HG03575 (cell line): ENCODE results near the gene ALX3.
"Not testable (repeated sequence)": the region's sequence is repeated elsewhere in the genome, so short reads cannot be mapped to it uniquely, and the experiment has no call there.

ENCODE experiments used
- ATAC-seq: cut with Tn5 transposase; IDR thresholded peaks from one replicate; pipeline ENCODE4 v1.9.1; 2021; ENCODE audit not compliant: unreplicated experiment, insufficient number of reproducible peaks, low FRiP score; ENCODE audit errors: extremely low read depth

ALX3 gene

DNA sequence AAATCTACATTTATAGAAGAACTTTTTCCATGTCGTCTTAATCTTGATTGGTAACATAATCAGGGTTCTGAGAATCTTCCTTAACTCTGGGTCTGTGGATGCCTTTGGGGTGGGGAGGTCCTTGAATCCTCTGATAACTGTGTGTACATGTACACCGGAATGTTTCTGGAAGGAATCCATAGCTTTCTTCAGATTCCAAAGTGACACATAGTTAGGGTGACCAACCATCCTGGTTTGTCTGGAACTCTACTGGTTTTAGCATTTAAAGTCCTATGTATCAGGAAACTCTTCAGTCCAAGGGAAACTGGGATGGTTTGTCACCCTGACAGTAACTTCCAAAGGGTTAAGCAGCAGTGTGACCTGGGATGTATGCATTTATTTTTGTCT lies 19.2 kb downstream of the ALX3 start:
- no peak for ATAC-seq

DNA sequence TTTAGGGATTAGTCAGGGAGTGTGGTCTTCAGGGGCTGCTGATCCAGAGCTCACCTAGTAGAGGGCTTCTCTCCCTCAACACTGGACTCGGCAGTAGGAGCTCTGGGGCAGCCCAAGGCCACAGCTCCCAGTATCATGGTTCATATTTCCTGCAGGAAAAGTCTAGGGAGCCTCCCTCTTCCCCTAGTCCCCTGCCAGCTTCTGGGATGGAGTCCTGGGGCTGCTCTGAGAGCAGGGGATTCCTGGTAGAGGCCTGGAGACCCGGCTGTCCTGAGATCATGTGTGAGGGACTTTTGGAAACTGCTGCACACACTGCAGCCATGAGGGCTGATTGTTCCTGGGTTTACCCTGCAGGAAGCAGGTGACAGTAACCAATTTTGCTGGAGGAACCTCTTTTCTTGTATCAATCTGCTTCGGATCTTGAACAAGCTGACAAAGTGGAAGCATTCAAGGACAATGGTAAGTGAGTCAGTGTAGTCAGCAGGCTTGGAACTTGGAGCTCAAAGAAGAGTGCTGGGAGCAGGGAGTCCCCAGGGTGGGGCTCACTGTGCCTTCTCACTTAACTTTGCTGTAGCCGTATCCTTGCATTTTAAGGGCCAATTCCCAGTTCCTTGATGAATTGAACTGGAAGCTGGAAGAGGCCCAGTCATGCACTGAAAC lies 19.7 kb downstream of the ALX3 start:
- no peak for ATAC-seq

DNA sequence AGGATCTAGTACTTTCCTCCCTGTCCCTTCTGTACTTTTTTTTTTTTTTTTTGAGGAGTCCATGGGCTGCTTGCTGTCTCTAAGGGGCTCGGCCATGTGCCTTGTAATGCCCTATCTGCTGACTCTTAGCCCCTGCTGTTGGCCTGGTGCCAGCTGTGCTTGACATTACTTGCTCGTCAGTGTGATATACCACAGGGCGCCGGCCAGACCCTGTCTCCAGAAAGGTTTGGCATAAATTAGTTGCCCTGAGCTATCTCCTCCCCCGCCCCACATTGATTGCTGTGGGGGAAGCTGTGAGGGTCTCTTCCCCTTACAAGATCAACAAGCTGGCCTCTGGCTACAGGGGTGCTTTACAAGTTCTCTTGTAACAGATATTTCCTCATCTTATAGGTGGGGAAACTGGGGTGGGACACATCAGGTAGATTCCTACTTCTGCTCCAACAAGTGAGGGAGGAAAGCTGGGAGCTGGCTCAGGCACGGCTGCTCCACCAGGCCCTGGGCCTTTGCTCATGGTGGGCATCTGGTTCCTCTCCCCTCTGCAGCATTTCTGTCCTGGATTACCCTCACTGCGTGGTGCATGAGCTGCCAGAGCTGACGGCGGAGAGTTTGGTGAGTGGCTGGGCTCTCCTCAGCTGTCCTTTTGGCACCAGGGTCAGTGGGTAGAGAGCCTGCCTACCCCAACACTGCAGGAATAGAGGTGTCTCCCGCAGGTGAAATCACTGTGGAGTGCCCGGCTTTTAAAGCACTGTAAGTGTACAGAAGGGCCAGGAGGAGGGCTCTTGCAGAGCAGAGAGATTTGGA lies 20.5 kb downstream of the ALX3 start:
- no peak for ATAC-seq

DNA sequence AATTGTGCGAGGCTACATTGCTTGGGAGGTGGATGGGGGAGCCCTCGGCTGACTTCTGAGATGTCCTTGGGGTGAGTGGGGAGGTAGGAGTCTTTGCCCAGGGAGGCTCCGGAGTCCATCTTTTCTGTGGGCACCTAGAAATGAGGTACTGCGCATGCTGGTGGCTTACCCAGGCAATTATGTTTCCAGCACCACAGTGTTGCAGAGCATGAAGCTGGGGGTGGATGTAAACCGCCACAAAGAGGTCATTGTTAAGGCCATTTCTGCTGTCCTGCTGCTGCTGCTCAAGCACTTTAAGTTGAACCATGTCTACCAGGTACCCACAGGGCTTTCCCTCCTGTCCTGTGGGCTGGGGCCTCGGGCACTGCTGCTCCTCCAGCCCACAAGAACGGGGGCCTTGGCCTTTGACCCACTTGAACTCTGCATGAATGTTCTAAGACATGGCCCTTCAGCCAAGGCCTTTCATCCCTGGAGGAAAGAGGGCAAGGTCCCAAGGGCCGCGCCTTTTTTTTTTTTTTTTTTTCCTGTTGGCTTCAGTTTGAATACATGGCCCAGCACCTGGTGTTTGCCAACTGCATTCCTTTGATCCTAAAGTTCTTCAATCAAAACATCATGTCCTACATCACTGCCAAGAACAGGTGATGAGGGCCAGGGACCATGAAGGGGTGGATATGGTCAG lies 21.4 kb downstream of the ALX3 start:
- ATAC-seq = no peak

DNA sequence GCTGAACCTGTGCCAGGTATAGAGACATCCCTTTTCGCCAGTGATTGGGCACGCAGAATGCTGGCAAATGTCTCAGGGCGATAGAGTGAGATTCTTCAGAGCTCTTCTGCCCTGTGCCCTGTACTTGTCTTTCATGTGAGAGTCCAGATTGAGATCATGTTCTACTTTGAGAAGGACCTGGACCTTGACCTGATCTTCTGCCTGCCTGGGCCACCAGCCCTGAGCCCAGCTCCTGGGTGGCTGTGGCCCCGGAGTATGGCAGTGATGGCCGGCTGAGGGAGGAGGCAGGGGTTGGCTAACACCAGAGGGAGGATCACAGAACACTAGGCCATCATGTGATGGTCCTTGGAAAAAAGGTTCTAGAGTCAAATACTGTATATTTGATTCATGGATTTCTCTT lies 22.2 kb downstream of the ALX3 start:
- no peak for ATAC-seq

DNA sequence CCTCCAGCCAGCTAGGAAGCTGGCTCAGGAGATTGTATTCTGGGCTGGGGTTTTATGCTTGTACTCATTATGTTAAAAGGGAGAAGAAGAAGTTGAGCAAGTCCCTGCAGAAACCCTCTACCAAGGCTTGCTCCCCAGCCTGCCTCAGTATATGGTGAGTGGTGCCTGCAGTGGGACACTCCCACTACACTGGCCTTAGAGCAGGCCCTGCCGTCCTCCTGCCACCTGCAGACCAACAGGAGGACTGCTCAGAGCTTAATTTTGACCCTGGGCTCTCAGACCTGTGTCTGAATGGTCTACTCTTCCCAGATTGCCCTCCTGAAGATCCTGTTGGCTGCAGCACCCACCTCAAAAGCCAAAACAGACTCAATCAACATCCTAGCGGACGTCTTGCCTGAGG lies 23.0 kb downstream of the ALX3 start:
- no peak for ATAC-seq

DNA sequence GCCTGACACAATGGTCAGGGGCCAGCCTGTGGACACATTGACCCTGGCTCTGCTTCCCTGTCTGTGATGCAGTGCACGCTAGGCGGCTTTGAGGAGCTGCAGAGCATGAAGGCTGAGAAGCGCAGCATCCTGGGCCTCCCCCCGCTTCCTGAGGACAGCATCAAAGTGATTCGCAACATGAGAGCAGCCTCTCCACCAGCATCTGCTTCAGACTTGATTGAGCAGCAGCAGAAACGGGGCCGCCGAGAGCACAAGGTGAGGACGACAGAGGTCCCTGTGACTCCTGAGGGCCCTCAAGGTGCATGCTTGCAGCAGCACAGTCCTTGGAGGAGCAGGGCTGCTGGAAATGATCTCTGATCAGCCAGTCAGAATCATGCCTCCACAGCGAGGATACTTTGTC lies 27.5 kb downstream of the ALX3 start:
- no peak for ATAC-seq

DNA sequence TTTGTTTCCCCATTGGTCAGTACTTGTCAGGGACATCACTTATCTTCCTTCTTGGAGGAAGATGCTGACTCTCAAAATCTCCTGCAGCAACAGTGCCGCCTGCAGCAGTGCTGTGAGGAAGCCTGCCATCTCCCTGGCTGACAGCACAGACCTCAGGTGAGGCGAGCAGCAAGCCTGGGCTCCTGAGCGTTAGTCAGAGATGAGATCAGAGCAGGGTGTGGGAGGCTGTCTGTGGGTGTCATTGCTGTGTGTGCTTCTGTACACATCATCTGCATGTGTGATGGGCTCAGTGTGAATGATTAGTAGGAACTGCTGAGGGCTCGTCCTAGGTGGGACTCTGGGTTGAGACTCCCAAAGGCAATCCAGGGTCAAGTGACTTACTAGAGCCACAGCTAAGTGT lies 29.9 kb downstream of the ALX3 start:
- ATAC-seq = no peak

DNA sequence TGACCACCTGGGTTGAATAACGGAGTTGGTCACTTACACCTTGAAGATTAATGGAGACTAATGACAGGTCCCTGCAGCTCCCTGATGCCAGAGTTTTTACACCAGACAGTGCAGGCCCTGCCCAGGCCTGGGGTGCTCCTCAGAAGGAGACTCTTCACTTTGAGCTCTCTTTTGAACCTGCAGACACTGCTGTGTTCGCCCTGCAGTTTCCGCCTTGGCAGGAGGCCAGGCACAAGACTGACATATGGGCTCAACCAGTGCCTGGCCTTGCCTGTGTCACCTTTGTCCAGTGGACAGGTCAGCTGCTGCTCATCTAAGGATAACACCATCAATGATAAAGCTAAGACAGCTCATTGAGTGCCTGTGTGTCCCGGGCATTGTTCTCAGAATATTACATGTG lies 30.8 kb downstream of the ALX3 start:
- ATAC-seq = no peak

DNA sequence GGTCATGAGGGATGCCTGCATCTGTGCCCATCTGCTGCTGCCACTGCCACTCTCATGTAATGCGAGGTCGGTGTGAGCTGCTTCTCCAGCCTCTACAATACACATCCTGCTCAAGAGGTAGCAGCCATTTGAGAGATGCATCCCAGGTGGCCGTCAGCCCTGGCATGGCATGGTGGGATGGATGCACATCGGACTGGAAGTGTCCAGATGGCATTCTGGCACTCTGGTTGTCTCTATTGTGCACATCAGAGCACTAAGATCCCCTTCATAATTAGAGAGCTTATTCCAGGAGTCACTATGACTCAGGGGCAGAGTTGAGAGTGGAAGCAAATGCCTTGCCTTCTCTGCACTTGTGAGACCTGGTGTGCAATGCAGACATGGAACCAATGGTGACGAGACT lies 32.2 kb downstream of the ALX3 start:
- no peak for ATAC-seq

DNA sequence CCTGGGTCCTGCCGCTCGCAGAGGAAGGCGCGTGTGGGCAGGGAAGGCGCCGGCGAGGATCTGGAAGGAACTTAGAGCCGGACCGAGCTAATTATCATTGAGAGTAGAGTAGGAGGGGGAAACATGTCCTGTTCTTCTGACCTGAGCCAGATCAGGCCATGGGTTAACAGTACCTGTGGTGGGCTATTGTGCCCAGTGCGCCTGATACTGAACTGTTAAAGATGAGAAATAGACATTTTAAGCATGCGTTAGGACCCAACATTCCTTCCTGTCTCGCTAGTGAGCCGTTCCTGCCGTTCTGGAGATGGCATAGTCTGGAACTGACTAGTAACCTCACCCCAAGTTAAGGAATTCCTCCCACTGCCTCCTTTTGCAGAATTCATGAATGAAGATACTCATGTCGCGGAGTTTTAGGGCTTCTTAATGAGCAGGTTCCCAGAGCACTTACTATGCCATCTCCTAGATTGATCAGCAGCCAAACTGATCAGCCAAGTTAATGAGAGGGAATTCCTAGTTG lies 35.2 kb downstream of the ALX3 start:
- no peak for ATAC-seq

DNA sequence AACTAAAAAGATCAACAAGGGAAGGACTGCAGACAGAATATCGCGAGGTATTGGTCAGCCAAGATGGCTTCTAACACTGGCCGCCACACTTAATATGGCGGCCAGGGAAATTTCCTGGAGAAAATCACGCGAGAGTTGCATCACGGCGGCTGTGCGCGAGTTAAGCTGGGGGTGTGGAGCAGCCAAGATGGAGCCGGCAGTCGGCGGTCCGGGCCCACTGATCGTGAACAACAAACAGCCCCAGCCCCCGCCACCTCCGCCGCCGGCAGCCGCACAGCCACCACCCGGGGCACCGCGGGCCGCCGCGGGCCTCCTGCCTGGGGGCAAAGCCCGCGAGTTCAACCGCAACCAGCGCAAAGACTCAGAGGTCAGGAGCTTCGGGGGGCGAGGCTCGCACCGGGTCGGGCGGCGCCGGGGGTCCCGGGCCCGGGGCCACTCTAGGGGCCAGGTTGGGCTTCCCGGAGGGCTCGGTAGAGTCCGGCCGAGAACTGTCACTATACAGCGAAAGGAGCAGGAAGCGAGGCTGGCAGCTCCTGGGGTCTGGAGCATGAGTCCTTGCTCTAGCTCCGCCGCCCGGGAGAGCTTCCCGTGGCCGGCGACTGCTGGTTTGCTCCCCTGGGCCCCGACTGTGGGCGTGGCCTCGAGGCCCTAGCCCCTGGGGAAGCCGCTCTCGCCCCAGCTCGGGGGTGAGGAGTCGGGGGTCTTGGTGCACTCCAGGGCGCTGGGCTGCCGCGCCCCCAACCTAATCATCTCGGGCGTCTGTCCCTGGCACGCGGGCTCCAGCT lies 35.8 kb downstream of the ALX3 start, which contains the start of gene STRIP1:
STRIP1 (plus strand) TSS at position 174 of the 785 bp plus-strand sequence; CDS start at position 188, 14 bp downstream.
- no peak for ATAC-seq

DNA sequence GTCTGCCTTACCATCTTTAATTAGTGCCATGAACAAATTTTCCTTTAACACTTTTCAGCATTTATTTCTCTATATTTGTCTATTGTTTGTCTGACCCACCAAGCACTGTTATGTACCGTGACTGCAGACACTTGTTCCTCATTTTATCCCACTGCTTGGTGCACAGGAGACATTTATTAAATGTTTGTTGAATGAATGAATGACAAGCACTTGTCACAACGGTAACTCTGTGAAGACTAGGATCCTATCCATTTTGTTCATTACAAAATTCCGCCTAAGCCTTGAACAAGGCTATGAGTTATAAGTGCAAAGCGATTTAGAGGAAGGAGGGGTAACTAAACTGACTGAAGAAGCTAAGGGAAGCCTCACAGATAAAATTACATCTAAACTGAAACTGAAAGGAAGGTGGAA lies 36.4 kb downstream of the ALX3 start:
- no peak for ATAC-seq

DNA sequence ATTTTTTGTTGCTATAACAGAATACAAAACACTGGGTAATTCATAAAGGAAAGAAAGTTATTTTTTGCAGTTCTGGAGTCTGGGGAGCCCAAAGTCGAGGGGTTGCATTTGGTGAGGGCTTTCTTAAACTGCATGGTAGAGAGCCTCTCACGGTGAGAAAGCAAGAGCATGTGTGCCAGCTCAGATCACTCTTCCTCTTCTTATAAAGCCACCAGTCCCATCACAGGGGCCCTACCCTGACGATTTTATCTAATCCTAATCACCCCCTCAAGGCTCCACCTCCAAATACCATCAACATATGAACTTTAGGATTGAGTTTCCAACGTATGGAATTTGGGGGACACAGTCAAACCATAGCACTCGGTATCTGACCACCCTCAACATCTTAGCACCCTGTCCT lies 37.1 kb downstream of the ALX3 start:
- ATAC-seq = no peak

DNA sequence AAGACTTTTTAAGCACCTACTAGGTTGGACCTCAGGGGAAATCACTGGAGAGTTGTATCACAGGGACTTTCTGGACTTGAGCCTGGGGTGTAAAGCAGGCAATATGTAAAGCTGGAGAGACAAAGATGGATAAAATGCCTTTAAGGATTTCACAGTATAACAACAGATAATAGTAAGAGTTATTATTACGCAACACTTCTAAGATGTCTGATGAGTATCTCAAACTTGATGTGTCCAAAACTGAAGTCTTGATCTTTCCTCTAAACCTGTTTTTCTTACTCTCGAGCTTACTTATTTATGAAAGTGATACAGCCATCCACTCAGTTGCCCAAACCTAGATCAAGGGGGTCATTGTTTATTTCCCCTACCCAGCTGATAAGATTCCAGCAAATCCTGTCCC lies 38.1 kb downstream of the ALX3 start:
- ATAC-seq = no peak

DNA sequence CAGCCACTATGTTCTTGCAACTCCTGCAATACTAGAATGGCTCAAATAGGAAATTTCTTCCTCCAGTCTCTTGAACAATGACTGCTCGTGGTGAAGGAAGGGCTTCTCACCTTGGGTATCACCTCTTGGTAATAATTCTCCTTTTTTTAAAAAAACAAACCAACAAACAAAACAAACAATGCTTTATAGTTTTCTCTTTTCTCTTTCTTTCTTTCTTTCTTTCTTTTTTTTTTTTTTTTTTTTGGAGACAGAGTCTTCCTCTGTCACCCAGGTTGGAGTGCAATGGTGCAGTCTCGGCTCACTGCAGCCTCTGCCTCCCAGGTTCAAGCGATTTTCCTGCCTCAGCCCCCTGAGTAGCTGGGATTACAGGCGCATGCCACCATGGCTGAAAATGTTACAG lies 39.8 kb downstream of the ALX3 start:
- ATAC-seq = not testable (repeated sequence)

DNA sequence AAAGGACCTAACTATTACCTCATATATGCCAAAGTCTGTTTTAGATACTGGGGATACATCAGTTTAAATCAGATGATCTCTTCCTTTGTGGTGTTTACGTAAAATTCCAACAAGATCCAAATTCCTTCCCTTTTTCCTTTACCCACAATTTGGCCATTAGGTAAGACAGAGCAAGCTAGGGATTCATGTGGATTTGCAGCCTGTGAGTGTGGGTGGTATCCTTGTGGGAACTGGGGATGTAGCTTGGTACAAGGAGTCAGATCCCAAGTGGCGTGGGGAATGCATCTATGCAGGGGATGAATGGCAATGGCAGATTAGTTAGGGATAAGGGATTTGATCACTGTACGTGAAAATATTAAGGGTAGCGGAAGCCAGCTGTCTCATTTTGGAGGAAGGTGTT lies 45.9 kb downstream of the ALX3 start:
- no peak for ATAC-seq

DNA sequence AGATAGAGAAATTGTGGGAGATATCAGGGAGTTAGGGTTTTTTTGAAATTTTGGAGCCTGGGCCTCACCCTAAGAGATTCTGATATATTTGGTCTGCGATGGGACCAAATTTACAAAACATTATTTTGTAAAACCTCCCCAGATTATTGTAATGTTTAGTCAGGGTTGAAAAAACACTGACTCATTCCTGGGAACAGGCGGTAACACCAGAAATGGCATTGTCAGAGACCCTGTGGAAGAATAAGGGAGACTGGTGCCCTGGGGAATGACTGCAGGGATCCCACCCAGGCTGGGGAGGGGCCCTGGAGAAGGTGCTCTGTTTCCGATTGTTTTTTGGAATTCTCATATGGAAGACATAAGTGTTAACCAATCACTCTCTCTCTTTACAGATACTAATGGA lies 49.2 kb downstream of the ALX3 start:
- no peak for ATAC-seq

DNA sequence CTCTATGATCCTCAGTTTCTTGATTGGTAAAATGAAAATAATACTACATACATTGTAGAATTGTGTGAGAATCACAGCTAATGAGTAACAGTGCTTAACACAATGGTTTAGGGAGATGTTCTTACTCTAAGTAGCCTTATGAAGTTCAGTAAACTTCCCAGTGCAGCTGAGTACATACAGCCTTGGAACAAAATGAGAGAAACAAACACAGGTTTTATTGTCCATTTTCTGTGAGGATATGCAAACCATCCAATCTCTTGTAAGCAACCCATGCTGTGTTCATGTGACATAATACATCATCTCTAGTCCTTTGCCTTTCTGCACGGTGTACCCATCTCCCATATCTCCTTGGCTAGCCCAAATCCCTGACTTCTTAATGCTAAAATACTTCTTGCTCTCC lies 50.7 kb downstream of the ALX3 start:
- no peak for ATAC-seq
